Measurements from ENCODE around the gene GALNT9.
"Not testable (repeated sequence)": the region's sequence is repeated elsewhere in the genome, so short reads cannot be mapped to it uniquely, and the experiment has no call there.

The GALNT9 gene

DNA sequence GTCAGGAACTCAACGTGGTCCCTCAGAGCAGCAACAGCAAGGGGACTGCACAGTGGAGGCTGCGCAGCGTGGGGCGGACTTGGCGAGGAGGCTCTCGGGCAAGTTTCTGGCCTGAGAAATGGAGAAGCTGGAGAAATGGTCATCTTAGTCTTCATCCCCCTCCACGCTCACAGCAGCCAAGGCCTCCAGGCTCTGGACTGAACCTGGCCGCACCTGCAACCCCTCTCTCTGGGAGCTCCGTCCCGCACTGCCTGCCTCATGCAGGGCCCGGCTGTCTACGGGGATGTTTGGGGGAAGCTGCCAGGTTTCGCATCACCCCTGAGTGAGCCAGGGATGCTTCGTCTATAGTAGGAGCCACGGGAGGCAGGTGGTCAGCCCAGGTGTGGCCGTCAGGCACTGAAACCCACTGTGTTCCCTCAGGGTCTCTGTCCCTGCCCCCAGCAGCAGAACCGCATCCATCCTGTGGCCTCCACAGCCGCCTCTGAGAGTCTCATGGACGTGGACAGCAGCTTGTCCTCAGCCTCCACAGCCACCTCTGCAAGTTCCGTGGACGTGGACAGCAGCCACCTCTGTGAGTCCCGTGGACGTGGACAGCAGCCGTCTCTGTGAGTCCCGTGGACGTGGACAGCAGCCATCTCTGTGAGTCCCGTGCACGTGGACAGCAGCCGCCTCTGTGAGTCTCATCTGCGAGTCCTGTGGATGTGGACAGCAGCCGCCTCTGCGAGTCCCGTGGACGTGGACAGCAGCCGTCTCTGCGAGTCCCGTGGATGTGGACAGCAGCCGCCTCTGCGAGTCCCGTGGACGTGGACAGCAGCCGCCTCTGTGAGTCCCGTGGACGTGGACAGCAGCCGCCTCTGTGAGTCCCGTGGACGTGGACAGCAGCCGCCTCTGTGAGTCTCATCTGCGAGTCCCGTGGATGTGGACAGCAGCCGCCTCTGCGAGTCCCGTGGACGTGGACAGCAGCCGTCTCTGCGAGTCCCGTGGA lies 29.1 kb upstream of the GALNT9 start:
- not testable (repeated sequence) for DNase-seq

DNA sequence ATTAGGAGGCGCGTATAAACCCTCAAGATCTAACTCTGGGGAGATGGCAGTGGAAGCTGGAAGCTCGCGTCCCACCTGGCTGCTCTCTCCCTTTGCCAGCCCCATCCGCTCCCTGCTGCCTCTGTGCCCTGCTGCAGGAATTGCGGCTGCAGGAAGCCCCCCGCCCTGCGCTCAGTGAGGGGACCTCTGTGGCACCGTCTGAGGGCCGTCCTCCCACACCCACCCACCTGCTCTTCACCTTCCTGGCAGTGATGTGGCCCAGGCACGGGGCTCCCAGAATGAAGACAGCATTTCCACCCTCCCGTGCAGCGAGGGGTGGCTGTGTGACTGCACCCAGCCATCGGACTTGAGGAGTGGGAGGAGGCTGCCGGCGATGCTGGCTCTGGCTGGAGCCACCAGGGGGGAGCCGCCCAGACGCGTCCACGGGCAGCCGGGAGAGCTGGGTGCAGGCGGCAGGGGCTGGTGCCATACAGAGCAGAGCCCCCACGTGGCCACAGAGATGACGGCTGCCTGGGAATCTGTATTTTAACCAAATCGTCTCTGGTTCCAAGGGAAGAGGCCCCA lies 28.3 kb upstream of the GALNT9 start:
- no peak for DNase-seq

DNA sequence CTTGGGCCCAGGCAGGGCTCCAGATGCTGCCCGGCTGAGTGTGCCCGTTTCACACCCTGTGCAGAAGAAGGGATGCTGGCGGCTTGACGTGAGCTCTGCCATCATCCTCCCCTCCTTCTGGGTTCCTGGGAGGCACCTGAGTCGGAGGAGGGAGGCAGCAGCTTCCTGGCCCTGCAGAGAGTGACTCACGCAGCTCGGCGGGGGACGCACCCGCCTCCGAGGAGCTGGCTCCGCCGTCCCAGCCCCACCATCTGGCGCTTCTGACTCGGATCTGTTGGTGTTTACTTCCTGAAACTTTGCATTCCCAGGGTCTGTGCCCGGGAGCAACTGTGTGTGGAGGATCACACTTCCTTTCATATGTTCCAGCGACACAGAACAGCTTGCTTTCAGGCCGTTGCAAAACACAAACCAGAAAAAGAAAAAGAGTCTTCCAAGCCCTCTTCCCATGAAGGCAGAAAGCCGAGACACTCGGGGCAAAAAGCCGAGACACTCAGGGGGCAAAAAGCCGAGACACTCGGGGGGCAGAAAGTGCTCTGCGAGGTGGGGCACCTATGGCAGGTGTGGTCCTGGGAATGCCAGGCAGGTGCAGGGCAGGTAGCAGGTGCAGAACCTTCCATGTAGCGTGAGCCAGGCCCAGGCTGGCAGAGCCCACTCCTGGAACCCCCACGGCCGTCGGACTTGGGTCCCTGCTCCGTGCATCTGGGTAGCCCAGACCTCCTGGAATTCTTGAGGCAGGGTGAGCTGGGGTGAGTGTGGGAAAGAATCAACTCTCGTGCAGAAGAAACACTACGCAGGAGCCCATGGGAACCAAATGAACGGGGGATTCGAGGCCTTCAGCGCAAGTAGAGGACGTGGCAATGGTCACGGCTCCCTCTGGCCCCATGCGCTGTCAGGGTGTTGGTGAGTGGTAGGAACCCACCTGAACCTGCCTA lies 27.6 kb upstream of the GALNT9 start:
- DNase-seq = no peak

DNA sequence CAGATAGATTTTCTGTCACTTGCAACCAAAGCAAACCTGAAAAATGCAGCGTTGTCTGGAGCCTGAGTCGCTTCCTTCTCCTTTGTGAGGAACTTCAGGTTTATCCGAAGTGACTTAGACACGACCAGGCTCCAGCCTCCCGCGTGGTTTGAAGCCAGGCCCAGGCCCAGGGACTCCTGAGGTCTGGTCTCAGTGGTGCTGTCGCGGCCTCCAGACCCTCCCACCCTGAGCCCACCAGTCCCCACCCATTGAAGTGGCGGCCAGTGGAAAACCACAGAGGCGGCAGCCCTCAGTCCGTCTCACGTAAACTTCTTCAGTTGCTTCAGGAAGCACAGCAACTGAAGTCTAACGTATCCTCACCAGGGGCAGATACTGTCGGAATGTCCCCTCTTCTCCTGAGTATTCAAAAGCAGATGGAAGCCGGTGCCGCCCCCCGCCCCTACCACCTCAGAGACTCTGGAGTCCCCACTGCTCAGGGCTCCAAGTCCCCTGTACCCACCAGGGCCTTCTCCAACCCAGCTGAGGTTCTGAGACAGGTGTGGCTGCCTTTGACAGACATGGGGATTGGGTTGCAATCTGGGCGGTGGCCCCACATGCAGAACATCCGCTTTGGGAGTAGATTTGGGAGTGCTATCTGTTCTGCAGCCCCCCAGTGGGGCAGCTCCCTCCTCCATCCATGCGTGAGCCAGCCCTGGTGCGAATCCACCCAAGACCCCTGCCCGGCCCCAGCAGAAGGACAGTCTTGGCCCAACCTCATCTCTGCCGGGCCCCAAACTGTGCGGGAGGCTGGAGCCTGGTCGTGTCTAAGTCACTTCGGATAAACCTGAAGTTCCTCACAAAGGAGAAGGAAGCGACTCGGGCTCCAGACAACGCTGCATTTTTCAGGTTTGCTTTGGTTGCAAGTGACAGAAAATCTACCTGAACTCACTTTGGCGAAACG lies 26.6 kb upstream of the GALNT9 start:
- DNase-seq = no peak

DNA sequence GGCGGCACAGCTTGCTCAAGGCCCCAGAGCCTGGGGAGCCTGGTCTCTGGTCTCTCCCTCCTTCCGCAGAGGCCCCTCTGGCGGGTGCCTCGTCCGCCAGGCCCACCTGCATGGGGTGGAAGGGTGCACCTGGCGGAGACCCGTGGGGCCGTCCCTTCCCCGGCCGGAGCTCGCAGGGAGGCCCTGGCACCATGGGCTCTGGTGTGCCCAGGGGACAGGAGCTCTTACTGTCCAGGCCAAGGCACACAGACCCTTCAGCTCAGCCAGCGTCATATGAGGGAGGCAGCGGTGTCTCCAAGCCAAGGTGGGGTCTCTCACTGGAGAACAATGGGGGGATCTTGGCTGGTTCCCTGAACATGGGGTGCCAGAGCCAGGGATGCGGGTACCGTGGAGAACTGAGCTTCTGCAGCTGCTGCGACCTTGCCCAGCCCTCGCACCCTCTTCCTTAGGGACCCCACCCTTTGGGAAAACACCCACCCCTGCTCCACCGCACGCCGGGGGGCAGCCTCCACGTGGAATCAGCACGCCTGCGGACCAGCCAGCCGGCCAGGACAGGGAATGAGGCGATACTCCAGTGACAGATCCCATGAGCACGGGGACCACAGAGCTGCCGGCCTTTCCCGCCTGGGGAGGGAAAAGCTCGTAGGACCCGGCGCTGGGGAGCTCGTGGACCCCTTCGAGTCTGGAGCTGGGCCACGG lies 25.7 kb upstream of the GALNT9 start:
- no peak for DNase-seq

DNA sequence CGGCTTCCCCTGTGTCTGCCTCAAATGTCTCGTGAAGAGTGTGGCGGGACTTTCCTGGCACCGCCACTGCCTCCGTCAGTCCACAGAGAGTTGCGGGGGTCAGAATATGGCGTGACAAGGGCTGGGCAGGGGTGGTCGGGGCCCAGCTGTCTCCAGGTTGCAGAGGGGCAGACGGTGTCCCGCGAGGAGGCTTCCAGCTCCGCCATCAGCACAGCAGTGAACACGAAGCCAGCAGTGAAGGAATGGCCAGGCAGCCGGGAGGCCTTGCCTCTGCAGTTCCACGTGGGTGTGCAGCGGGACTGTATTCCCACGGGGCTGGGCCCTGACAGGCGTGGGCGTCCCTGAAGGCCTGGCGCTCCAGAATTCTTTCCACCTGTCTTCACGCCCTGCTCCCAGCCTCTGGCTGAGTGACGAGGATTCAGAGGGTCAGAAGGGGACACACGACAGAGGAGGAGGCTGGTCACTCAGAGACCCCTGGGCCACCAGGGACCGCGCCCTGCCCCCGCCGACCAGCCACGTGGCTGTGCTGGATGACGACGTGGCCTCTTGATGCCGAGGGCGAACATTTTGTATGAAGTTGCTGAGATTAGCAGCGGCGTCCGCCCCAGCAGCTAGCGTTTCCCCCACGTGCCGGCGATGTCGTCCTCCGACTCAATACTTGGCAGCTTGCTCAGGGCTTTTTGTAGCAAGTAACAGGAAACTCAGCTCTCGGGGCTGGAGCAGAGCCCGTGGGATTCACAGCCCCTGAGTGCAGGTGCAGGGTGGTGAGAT lies 25.0 kb upstream of the GALNT9 start:
- DNase-seq = no peak

DNA sequence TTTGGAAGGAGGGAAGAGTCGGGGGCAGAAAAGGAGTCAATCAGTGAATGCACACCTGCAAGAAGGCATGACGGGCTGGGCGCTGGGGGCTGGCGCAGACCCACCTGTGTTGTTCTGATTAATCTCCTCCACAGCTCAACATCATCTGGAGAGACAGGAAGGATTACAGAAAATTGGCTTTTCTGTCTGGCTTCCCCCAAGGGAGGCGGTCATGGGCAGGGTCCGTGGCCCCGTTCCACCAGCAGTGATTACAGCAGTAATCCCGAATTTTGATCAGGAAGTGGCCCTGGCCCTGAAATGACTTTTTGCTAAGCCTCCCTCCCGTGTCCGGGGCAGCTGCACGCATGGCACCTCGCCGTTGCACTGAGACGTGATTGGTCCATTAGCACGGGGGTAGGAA lies 24.4 kb upstream of the GALNT9 start:
- DNase-seq = no peak

DNA sequence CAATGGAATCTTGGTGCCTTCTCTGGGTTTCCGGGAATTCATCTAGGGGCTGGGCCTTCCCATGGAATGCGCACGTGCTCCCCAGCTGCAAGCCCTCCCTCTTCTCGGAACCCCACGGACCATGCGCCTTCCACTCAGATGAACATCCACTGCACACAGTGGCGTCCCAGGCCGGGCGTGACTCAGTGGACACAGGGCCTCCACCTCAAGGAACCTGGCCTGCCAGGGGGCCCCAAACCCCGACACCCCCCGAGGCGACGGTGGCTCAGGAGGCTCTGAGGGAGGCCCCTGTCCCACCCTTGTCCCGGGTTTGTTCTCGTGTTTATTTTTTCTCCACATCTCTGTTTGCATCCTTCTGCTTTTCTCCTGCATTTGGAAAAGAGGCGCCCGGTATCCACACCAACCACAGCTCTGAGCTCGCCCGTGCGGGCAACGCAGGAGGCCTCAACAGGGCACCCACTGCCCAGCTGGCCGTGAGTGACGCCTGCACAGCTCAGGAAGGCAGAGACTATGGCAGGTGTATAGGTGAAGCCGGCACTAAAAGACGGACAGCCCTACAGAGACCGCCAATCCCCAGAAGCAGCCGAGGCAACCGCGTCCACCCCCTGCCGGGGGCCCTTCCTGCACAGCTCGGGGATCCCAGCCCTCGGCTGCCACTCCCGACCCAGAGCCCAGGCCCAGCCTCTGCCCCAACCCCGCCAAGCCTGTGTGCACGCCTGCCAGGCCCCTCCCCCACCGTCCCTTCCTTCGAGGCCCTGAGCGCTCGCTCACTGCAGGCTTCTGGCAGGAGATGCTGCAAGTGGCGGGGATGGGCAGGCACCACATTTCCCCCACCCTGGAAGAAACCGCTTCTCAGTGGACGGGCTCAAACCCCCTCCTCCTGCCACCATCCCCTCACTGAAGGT lies 23.8 kb upstream of the GALNT9 start:
- no peak for DNase-seq

DNA sequence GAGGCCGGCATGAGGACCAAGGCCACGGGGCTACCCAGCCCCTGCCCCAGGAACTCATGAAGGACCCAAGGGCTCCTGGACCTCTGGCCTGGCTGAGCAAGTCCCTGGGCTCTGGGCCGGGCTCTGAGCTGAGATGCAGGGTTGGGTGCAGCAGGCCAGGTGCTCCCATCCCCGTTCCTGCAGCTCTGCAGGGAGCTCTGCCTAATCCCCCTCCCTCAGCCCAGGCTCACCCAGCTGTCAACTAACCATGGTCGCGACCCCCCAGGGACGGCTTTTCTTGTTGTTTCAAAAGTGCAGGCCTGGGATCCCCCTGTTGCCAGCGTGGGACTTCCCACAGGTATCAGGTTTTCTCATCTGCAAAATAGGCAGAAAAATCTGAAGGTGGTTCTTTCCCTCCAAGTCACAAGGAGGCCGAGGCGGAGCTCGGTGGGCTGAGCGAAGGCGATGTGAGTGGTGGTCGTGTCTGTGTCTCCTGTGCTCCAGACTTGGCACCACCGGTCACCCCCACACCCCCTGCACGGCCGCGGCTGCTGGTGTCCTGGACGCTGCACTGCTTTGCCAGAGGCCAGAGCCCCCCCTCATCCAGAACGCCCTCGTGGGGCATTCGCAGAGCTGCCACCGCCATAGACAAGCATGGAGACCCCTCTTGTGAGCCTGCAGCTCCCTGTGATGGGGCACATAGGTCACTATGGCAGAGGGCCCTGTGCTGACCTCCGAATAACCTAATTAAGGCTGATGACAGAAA lies 22.5 kb upstream of the GALNT9 start:
- no peak for DNase-seq

DNA sequence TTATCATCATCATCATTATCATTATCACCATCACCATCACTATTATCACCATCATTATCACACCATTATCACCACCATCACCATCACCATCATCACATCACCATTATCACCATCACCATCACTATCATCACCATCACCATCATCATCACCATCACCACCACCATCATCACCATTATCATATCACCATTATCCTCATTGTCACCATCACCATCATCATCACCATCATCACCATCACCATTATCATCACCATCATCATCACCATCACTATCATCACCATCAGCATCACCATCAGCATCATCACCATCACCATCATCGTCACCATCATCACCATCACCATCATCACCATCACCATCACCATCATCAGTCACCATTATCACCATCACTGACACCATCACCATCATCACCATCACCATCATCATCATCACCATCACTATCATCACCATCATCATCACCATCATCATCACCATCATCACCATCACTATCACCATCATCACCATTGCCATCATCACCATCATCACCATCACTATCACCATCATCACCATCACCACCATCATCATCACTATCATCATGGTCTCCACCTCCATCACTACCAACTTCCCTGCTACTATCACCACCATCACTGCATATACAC lies 20.2 kb upstream of the GALNT9 start:
- DNase-seq = no peak

DNA sequence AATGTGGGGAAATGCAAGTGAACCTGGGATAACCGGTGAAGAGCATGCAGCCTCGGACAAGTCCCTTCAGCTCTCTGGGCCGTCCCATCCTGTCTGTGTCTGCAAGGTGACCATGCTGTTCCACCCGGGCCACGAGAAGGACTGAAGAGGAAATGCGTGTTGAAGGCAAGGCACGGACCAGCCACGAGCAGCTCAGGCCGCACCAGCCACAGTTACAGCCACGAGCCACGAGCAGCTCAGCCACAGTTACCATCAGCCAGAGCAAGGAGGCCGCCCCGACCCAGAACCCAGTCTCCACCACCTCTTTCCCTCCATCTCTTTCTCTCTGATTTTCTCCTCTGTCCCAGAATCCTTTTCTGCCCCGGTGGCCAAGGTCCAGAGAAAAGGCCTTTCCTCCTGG lies 18.8 kb upstream of the GALNT9 start:
- DNase-seq = no peak

DNA sequence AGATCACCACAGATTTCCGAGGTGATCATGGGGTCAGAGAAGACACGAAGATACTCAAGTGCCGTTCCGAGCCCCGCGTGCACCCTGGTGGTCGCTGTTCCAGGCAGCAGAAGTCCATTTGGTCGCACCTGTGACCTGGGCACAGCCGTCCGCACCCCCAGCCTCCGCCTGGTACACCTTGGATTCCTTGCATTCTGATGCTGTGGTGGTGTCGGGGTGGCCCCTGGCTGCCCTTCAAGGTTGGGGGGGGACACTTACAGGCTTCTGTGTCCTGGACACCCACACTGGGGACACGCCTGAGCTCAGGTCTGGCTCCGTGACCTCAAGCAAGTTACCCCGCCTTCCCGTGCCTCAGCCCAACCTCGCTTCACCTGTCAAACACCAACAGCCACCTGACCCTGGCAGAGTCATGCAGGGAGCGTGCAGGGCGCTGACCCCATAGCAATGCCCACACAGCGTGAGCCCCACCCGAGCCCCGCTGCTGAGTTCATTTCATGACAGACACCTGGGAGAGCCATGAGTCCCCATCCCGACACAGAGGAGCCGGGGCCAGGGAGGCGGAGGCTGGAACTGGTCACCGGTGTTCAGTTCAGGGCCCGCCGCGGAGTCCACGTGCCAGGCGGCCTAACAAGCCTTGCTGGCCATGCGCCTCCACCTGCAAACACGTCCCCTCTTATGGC lies 17.9 kb upstream of the GALNT9 start:
- no peak for DNase-seq

DNA sequence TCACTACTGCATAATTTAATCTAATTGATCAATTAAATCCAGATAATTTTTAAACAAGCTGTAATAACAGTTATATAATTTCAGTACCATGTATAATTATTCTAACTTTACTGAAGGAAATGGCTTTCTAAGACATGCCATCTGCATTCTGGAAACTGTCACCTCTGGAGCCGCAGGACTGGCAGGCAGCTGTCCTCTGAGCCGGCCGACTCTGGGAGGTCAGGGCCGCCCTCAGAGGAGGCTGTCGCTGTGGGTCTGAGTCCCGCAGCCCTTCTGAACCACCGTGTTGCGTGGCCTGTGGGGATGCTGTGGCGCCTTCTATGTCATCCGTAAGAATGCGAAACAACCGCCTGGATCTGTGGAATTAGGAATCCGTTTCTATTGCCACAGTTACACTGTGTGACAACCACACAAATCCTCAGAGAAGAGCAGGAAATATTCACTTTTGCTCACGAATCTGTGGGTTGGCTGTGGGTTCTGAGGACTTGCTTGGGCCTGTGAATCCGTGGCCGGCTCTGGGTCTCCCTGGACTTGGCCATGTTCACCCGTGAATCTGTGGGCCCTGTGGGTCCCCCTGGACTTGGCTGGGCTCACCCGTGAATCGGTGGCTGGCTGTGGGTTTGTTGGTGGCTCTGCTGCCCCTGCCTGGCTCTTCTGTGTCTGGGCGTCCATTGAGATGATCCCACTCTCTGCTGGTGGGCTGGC lies 17.2 kb upstream of the GALNT9 start:
- DNase-seq = no peak

DNA sequence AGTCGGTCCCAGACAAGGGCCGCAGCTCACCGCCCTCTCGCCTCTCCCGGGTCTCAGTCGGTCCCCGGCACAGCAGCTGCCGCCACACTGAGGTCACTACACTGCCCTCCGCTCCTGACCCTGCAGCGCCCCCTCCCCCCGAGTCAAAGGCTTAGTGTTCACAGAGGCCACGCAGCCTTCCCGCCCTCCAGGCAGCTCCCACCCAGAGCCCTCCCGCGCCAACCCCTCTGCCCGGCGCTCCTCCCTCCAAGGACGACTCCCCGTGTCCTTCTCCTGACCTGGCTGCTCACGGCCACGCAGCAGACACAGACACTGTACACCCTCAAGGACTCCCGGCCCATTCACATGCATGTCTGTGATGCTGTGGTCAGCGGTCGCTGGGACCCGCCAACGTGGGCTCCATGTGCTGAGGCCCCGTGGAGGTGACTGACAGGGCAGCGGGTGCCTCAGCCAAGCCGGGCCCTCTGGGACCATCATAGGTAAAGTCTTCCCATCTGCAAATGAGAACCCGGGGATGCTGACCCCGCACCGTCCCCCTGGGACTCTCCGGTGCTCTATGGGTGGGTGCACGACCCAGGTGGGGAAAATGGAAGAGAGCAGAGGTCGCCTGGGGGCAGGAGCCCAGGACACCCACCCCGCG lies 16.3 kb upstream of the GALNT9 start:
- DNase-seq = no peak

DNA sequence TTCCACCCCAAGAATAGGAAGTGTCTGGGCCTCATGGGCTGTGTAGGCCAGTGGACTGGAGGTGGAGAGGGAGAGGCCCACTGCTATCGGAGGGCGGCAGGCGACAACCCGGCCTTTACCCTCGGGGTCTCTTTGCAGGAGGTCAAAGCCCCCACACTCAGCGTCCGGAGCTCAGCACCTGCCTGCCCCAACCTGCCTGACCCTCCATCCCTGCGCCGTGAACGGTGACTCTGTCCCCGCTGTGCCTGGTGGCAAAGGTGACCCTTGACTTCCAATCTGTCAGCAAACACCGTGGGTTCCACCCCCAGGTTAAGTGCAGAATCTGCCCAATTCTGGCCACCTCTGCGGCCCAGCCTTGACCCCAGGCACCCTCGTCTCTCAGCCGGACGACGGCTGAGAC lies 15.7 kb upstream of the GALNT9 start:
- DNase-seq = no peak

DNA sequence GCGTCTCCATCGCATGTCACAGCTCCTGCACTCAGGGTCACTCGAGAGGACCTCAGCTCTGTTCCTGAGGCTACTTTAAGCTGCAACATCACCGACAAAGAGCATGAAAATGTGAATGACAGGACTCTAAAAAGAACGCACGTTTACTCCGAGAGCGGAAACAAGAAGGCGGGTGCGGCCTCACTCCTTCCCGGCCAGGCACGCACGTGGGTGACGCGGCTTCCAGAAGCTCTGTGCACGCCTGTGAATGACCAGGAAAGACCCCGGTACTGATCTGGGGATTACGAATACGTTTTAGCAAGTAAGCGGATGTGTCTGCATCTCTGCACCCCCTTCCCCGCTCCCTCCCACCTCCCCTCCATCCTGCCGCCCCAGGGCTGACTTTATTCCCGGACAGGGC lies 15.2 kb upstream of the GALNT9 start:
- DNase-seq = no peak

DNA sequence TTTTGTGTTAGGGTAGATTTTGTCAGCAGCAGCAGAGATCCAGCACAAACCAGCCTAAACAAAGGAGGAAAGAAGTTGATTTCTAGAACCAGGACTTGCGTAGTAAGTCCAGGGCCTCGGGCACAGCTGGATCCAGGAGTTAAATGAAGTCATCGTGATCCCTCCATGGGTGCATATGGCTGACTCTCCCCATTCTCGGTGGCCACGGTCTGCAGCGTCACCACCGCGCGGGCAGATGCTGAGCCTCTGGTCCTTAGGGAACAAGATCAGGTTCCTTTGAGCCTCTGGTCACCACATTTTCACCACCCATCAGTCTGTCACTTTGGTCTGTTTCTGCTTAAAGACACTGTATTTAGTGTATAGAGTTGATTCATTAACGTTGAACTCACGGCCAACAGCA lies 14.8 kb upstream of the GALNT9 start:
- DNase-seq = no peak

Measured in inflammatory macrophage treated with lipopolysaccharide for 4 hours (primary cell).